ENCODE data around the gene PRDM16. TPM values are rescaled to one million over a fixed set of nuclear protein-coding genes. Genes with fewer than 3 reads are reported as not detected.

The PRDM16 gene
- total RNA-seq, 4 donors from 2014 or later = 0.08 to 0.19 (median 0.12) TPM

- no peaks in the 10 kb centered on the region for H3K9me3 ChIP-seq
- H3K27me3 ChIP-seq = peaks cover 4 to 90% (median 8%) of the 10 kb centered on the region in 4 donors
- peaks cover 3 to 23% (median 13%) of the 10 kb centered on the region in 3 donors for H3K4me1 ChIP-seq
- no peak overlapping the region for H3K4me3 ChIP-seq
- no peak overlapping the region for H3K27ac ChIP-seq
- 80% methylated on average over 13 to 17 of the region's 25 CpGs for WGBS, 2 donors
- H3K36me3 ChIP-seq = no peaks in the 10 kb centered on the region
- no peak for DNase-seq
- TF ChIP-seq POLR2A (IDR thresholded peaks at IDR 0.05) = no peak
- no peak for TF ChIP-seq CTCF (IDR thresholded peaks at IDR 0.05)
- intact Hi-C loops (cut with DNase I) = no loop called here
Measured at GRCh38 chr1:3398396-3399140, 329.6 kb downstream of the PRDM16 start.

- H3K4me1 ChIP-seq = peaks cover 0 to 12% (median 6%) of the 10 kb centered on the region in 3 donors
- TF ChIP-seq CTCF (IDR thresholded peaks at IDR 0.05) = no peak
- TF ChIP-seq POLR2A (IDR thresholded peaks at IDR 0.05) = no peak
- DNase-seq = no peak
- intact Hi-C loops (cut with DNase I) = no loop called here
- H3K36me3 ChIP-seq = no peaks in the 10 kb centered on the region
- WGBS, 2 donors = 38 to 64% methylated on average over 2 to 4 of the region's 5 CpGs
- no peaks in the 10 kb centered on the region for H3K9me3 ChIP-seq
- no peak overlapping the region for H3K27ac ChIP-seq
- no peak overlapping the region for H3K4me3 ChIP-seq
- H3K27me3 ChIP-seq = peaks cover 0 to 83% (median under 1%) of the 10 kb centered on the region in 4 donors
Measured at GRCh38 chr1:3399732-3400131, 330.7 kb downstream of the PRDM16 start.

- H3K4me1 ChIP-seq = peaks cover 0 to 19% (median 6%) of the 10 kb centered on the region in 3 donors
- no peaks in the 10 kb centered on the region for H3K36me3 ChIP-seq
- intact Hi-C loops (cut with DNase I) = no loop called here
- DNase-seq = no peak
- H3K9me3 ChIP-seq = no peaks in the 10 kb centered on the region
- peaks cover 0 to 83% (median 0%) of the 10 kb centered on the region in 4 donors for H3K27me3 ChIP-seq
- WGBS, 2 donors = 66 to 69% methylated on average over 10 to 13 of the region's 13 CpGs
- no peak overlapping the region for H3K4me3 ChIP-seq
- no peak for TF ChIP-seq POLR2A (IDR thresholded peaks at IDR 0.05)
- no peak overlapping the region for H3K27ac ChIP-seq
Measured at GRCh38 chr1:3401585-3402257, 332.7 kb downstream of the PRDM16 start.

GRCh38 chr1:3402258-3403010, 333.4 kb downstream of the PRDM16 start:
- Histone ChIP-seq H3K4me1 (peaks cover 0 to 19% (median 6%) of the 10 kb centered on the region in 3 donors), H3K27ac (no peak overlapping the region), H3K4me3 (no peak overlapping the region), H3K9me3 (no peaks in the 10 kb centered on the region), H3K27me3 (peaks cover 0 to 83% (median 0%) of the 10 kb centered on the region in 4 donors), H3K36me3 (no peaks in the 10 kb centered on the region)
- DNase-seq = no peak
- intact Hi-C loops (cut with DNase I) = no loop called here
- no peak for TF ChIP-seq POLR2A (IDR thresholded peaks at IDR 0.05)
- TF ChIP-seq CTCF (IDR thresholded peaks at IDR 0.05) = no peak
- 33 to 49% methylated on average over 5 to 14 of the region's 29 CpGs for WGBS, 2 donors

GRCh38 chr1:3403011-3403345, 334.0 kb downstream of the PRDM16 start:
- DNase-seq = no peak
- WGBS, 2 donors = 0% methylated on average over 2 of the region's 12 CpGs; no CpG with 5 or more reads in 1 of the 2 donors
- intact Hi-C loops (cut with DNase I) = no loop called here

More at GRCh38 chr1:3403011-3403345, 334.0 kb downstream of the PRDM16 start:
- TF ChIP-seq CTCF (IDR thresholded peaks at IDR 0.05) (no peak), POLR2A (IDR thresholded peaks at IDR 0.05) (no peak)
- Histone ChIP-seq H3K27ac (no peak overlapping the region), H3K4me1 (peaks cover 0 to 19% (median 6%) of the 10 kb centered on the region in 3 donors), H3K4me3 (no peak overlapping the region), H3K9me3 (no peaks in the 10 kb centered on the region), H3K27me3 (peaks cover 0 to 83% (median 0%) of the 10 kb centered on the region in 4 donors), H3K36me3 (no peaks in the 10 kb centered on the region)
